Karpas-422 (cell line): ENCODE data around the gene VAPB. TPM values are rescaled to one million over a fixed set of nuclear protein-coding genes. Genes with fewer than 3 reads are reported as not detected.

ENCODE experiments used
- DNase-seq: peaks from one replicate; pipeline ENCODE4 v3.0.0-alpha.2; 2015
- H2AFZ ChIP-seq: fragments of 200-600 bp; sonication (generic); 2 replicates; pipeline ENCODE4 v1.6.1; 2014; ENCODE audit warnings: antibody characterized with exemption, low read length, mixed read lengths
- H3K27ac ChIP-seq: fragments of 200-600 bp; sonication (generic); 2 replicates; pipeline ENCODE4 v1.5.1; 2014; ENCODE audit warnings: mild to moderate bottlenecking, low read length, moderate library complexity
- H3K27me3 ChIP-seq: fragments of 200-600 bp; sonication (generic); 2 replicates; pipeline ENCODE4 v1.6.1; 2014; ENCODE audit warnings: low read length, mixed read lengths
- H3K36me3 ChIP-seq: fragments of 200-600 bp; sonication (generic); 2 replicates; pipeline ENCODE4 v1.6.1; 2014; ENCODE audit warnings: low read length, mixed read lengths; ENCODE audit not compliant: insufficient read depth
- H3K4me1 ChIP-seq: fragments of 200-600 bp; sonication (generic); 2 replicates; pipeline ENCODE4 v1.6.1; 2014; ENCODE audit warnings: mild to moderate bottlenecking, low read length, mixed read lengths
- H3K4me2 ChIP-seq: fragments of 200-600 bp; sonication (generic); 2 replicates; pipeline ENCODE4 v1.6.1; 2014; ENCODE audit warnings: low read length, low read depth, mild to moderate bottlenecking; ENCODE audit not compliant: poor library complexity, severe bottlenecking
- H3K4me3 ChIP-seq: fragments of 200-600 bp; sonication (generic); 2 replicates; pipeline ENCODE4 v1.5.1; 2014; ENCODE audit warnings: mild to moderate bottlenecking, antibody characterized with exemption, low read length, mixed read lengths
- H3K79me2 ChIP-seq: fragments of 200-600 bp; sonication (generic); 2 replicates; pipeline ENCODE4 v1.6.1; 2014; ENCODE audit warnings: mild to moderate bottlenecking, low read length, mixed read lengths
- H3K9ac ChIP-seq: fragments of 200-600 bp; sonication (generic); 2 replicates; pipeline ENCODE4 v1.6.0; 2014; ENCODE audit warnings: low read length
- H3K9me2 ChIP-seq: fragments of 200-600 bp; sonication (generic), shearing (Covaris generic); replicated peaks from 2 replicates; pipeline ENCODE4 v1.6.0; 2014; ENCODE audit warnings: mild to moderate bottlenecking, low read length, moderate library complexity; ENCODE audit not compliant: insufficient read depth
- H3K9me3 ChIP-seq: fragments of 300-700, 200-600 bp; sonication (generic); 2 replicates; pipeline ENCODE4 v1.6.1; 2014; ENCODE audit warnings: low read length, mixed read lengths
- H4K20me1 ChIP-seq: fragments of 200-600 bp; sonication (generic); 2 replicates; pipeline ENCODE4 v1.6.1; 2014; ENCODE audit warnings: mild to moderate bottlenecking, antibody characterized with exemption, low read length, low read depth; ENCODE audit not compliant: insufficient read depth
- total RNA-seq: library from RNA; depleted of rRNA; stranded (reverse); fragments of >200 nt; shearing (Covaris generic); gene quantifications from 2 replicates; pipeline ENCODE4 v1.2.3, GENCODE V29; 2014; ENCODE audit warnings: low replicate concordance

Gene VAPB
- total RNA-seq, 1 experiment from 2014 or later: 12.8 TPM

- Histone ChIP-seq H3K4me1 (peaks cover 59% of the 10 kb centered on the region), H2AFZ (no peak overlapping the region)
Observed at GRCh38 chr20:58394801-58395200, 5.8 kb downstream of the VAPB start.

GRCh38 chr20:58395604-58396003 lies 6.6 kb downstream of the VAPB start:
- Histone ChIP-seq H3K4me1 (peaks cover 59% of the 10 kb centered on the region), H3K4me3 (no peak overlapping the region), H3K27me3 (no peaks in the 10 kb centered on the region), H3K4me2 (no peak overlapping the region), H2AFZ (no peak overlapping the region), H3K9me3 (no peaks in the 10 kb centered on the region), H3K9me2 (no peaks in the 10 kb centered on the region), H3K27ac (no peak overlapping the region), H3K79me2 (peaks cover 100% of the 10 kb centered on the region), H3K9ac (no peak overlapping the region), H4K20me1 (peaks cover 54% of the 10 kb centered on the region), H3K36me3 (peaks cover 24% of the 10 kb centered on the region; the same call in 1 of the 2 replicates)
- no peak for DNase-seq

More at GRCh38 chr20:58394801-58395200, 5.8 kb downstream of the VAPB start:
- peaks cover 100% of the 10 kb centered on the region for H3K79me2 ChIP-seq
- H3K9me3 ChIP-seq: no peaks in the 10 kb centered on the region
- no peak overlapping the region for H3K4me2 ChIP-seq
- H3K9me2 ChIP-seq: no peaks in the 10 kb centered on the region
- no peak overlapping the region for H3K4me3 ChIP-seq
- H3K27ac ChIP-seq: no peak overlapping the region
- H3K36me3 ChIP-seq: peaks cover 28% of the 10 kb centered on the region; the same call in 1 of the 2 replicates
- H3K9ac ChIP-seq: no peak overlapping the region
- H4K20me1 ChIP-seq: peaks cover 60% of the 10 kb centered on the region
- no peak for DNase-seq
- no peaks in the 10 kb centered on the region for H3K27me3 ChIP-seq

GRCh38 chr20:58397429-58397828 lies 8.4 kb downstream of the VAPB start:
- Histone ChIP-seq H3K27me3 (no peaks in the 10 kb centered on the region), H3K9me2 (no peaks in the 10 kb centered on the region), H3K9ac (no peak overlapping the region), H3K4me1 (peaks cover 61% of the 10 kb centered on the region), H3K36me3 (peaks cover 12% of the 10 kb centered on the region; the same call in 1 of the 2 replicates), H2AFZ (no peak overlapping the region), H3K4me3 (no peak overlapping the region), H3K9me3 (no peaks in the 10 kb centered on the region), H3K27ac (no peak overlapping the region), H3K4me2 (no peak overlapping the region), H4K20me1 (peaks cover 38% of the 10 kb centered on the region), H3K79me2 (peaks cover 100% of the 10 kb centered on the region)
- no peak for DNase-seq

- no peak overlapping the region for H3K9ac ChIP-seq
- no peak overlapping the region for H3K4me3 ChIP-seq
- no peak for DNase-seq
- H2AFZ ChIP-seq: no peak overlapping the region
- no peak overlapping the region for H3K4me2 ChIP-seq
- peaks cover 100% of the 10 kb centered on the region for H3K79me2 ChIP-seq
- H3K4me1 ChIP-seq: peaks cover 64% of the 10 kb centered on the region
- no peaks in the 10 kb centered on the region for H3K9me2 ChIP-seq
- no peaks in the 10 kb centered on the region for H3K27me3 ChIP-seq
- no peak overlapping the region for H3K27ac ChIP-seq
- H3K36me3 ChIP-seq: peaks cover 12% of the 10 kb centered on the region; the same call in 1 of the 2 replicates
- peaks cover 36% of the 10 kb centered on the region for H4K20me1 ChIP-seq
- H3K9me3 ChIP-seq: no peaks in the 10 kb centered on the region
Observed at GRCh38 chr20:58398254-58398653, 9.2 kb downstream of the VAPB start.

GRCh38 chr20:58399926-58400325 lies 10.9 kb downstream of the VAPB start:
- Histone ChIP-seq H2AFZ (no peak overlapping the region), H3K4me2 (no peak overlapping the region), H3K9ac (no peak overlapping the region), H3K9me3 (no peaks in the 10 kb centered on the region), H3K4me3 (no peak overlapping the region), H3K79me2 (peaks cover 100% of the 10 kb centered on the region), H3K27me3 (no peaks in the 10 kb centered on the region), H3K27ac (no peak overlapping the region), H3K9me2 (no peaks in the 10 kb centered on the region), H4K20me1 (peaks cover 47% of the 10 kb centered on the region), H3K36me3 (peaks cover 12% of the 10 kb centered on the region; the same call in 1 of the 2 replicates), H3K4me1 (peaks cover 81% of the 10 kb centered on the region)
- no peak for DNase-seq

- Histone ChIP-seq H3K27me3 (no peaks in the 10 kb centered on the region), H3K9me3 (no peaks in the 10 kb centered on the region), H3K27ac (no peak overlapping the region), H4K20me1 (peaks cover 38% of the 10 kb centered on the region), H3K9me2 (no peaks in the 10 kb centered on the region), H3K9ac (no peak overlapping the region), H3K4me1 (peaks cover 85% of the 10 kb centered on the region), H3K4me3 (no peak overlapping the region), H3K36me3 (peaks cover 8% of the 10 kb centered on the region; the same call in 1 of the 2 replicates), H3K79me2 (peaks cover 100% of the 10 kb centered on the region), H3K4me2 (peak overlapping the region; percentile 39), H2AFZ (no peak overlapping the region)
- no peak for DNase-seq
Observed at GRCh38 chr20:58401162-58401561, 12.1 kb downstream of the VAPB start.

- peaks cover 33% of the 10 kb centered on the region for H4K20me1 ChIP-seq
- H3K4me3 ChIP-seq: no peak overlapping the region
- no peaks in the 10 kb centered on the region for H3K9me2 ChIP-seq
- no peak overlapping the region for H2AFZ ChIP-seq
- H3K27ac ChIP-seq: peak overlapping the region; percentile 52
- peaks cover 93% of the 10 kb centered on the region for H3K4me1 ChIP-seq
- peak overlapping the region; percentile 39 for H3K4me2 ChIP-seq
- no peaks in the 10 kb centered on the region for H3K27me3 ChIP-seq
- no peaks in the 10 kb centered on the region for H3K9me3 ChIP-seq
- H3K9ac ChIP-seq: peak overlapping the region; percentile 18; the same call in 1 of the 2 replicates
- no peak for DNase-seq
- H3K36me3 ChIP-seq: peaks cover 7% of the 10 kb centered on the region; the same call in 1 of the 2 replicates
- peaks cover 100% of the 10 kb centered on the region for H3K79me2 ChIP-seq
Observed at GRCh38 chr20:58402305-58402704, 13.3 kb downstream of the VAPB start.

- Histone ChIP-seq H3K79me2 (peaks cover 100% of the 10 kb centered on the region), H3K27me3 (no peaks in the 10 kb centered on the region), H3K36me3 (peaks cover 4% of the 10 kb centered on the region; the same call in 1 of the 2 replicates), H3K9ac (peak overlapping the region; percentile 18), H3K4me3 (no peak overlapping the region; the same call in 1 of the 2 replicates), H2AFZ (no peak overlapping the region), H3K9me3 (no peaks in the 10 kb centered on the region), H3K9me2 (no peaks in the 10 kb centered on the region), H3K27ac (peak overlapping the region; percentile 52), H4K20me1 (peaks cover 29% of the 10 kb centered on the region), H3K4me1 (peaks cover 94% of the 10 kb centered on the region), H3K4me2 (peak overlapping the region; percentile 39)
- no peak for DNase-seq
Observed at GRCh38 chr20:58402827-58403226, 13.8 kb downstream of the VAPB start.
